Mammary epithelial cell (primary cell): Measurements from ENCODE around the gene EPS8L2.

Source experiments
- EZH2 ChIP-seq: IDR thresholded peaks from 2 replicates; pipeline ENCODE4 v1.6.1; 2012; ENCODE audit warnings: low read length, inconsistent platforms, borderline replicate concordance
- TF ChIP-seq, protein P1 (sequence below), 2 donors: IDR thresholded peaks in 1 of 2; conservative IDR thresholded peaks in 1 of 2; 2 replicates each; pipeline ENCODE4 v1.5.1; 2011 to 2012; ENCODE audit warnings: inconsistent platforms in 2 of 2, low read length in 2 of 2, mild to moderate bottlenecking in 2 of 2, control low read depth in 1 of 2, low read depth in 1 of 2; ENCODE audit not compliant: insufficient read depth in 1 of 2; ENCODE audit errors: extremely low read depth in 1 of 2

DNA sequence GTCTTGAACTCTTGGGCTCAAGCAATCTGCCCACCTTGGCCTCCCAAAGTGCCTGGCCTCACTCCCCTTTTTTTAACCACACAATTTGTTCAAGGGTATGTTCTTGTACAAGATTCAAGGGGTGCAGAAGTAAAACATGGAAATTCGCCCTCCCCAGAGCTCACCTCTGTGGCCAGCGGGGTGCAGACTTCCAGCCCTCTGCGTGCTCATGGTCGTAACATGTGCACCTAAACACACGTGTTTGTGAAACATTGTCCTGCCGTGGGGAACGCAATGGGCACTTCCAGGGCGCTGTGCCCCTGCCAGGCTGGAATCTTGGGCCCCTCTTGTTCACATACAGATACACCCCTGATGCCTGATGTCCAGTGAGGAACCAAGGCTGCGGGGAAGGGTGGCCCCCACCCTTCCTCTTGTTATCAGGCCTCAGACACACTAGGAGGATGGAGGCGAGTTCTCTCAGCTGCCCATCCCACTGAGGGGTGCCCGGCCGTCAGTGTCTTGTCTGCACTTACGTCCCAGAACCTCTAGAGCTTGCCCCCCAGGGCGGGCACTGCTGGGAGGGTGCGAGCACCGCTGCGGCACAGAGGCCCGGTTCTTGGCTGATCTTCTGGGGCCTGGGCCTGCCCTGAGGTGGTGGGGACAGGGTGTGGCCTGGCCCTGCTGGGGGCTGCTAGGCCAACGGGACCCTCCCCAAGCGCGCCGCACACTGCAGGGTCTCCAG lies 4.1 kb upstream of the EPS8L2 start:
- TF ChIP-seq, protein P1, sequence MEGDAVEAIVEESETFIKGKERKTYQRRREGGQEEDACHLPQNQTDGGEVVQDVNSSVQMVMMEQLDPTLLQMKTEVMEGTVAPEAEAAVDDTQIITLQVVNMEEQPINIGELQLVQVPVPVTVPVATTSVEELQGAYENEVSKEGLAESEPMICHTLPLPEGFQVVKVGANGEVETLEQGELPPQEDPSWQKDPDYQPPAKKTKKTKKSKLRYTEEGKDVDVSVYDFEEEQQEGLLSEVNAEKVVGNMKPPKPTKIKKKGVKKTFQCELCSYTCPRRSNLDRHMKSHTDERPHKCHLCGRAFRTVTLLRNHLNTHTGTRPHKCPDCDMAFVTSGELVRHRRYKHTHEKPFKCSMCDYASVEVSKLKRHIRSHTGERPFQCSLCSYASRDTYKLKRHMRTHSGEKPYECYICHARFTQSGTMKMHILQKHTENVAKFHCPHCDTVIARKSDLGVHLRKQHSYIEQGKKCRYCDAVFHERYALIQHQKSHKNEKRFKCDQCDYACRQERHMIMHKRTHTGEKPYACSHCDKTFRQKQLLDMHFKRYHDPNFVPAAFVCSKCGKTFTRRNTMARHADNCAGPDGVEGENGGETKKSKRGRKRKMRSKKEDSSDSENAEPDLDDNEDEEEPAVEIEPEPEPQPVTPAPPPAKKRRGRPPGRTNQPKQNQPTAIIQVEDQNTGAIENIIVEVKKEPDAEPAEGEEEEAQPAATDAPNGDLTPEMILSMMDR (conservative IDR thresholded peaks at IDR 0.05 in 1 of 2, IDR thresholded peaks at IDR 0.05 in 1 of 2; ENCODE audit: extremely low read depth in 1 of 2, insufficient read depth in 1 of 2, low read depth in 1 of 2, low read length in 2 of 2): no peak
- no peak for TF ChIP-seq EZH2
